GM23338 (cell line): ENCODE results near the gene MARS2. TPM values are rescaled to one million over a fixed set of nuclear protein-coding genes. Genes with fewer than 3 reads are reported as not detected.

Source experiments
- ATAC-seq: fragments of 200-7000 bp; cut with Tn5 transposase; 3 replicates; pipeline ENCODE4 v1.9.1; 2020
- DNase-seq: peaks from one replicate; pipeline ENCODE4 v3.0.0-alpha.2; 2015; ENCODE audit warnings: low spot score
- H2AFZ ChIP-seq: fragments of 200-600 bp; sonication (generic); 2 replicates; pipeline ENCODE4 v1.8.0; 2016; ENCODE audit warnings: antibody characterized with exemption, mild to moderate bottlenecking, moderate library complexity
- H3F3A ChIP-seq: fragments of 200-600 bp; sonication (generic); replicated peaks from 2 replicates; pipeline ENCODE4 v1.8.0; 2017; ENCODE audit warnings: antibody characterized with exemption, mixed run types, low read depth
- H3K27ac ChIP-seq: fragments of 200-600 bp; sonication (generic); 2 replicates; pipeline ENCODE4 v1.6.1; 2016; ENCODE audit warnings: low read depth
- H3K27me3 ChIP-seq: fragments of 200-600 bp; sonication (generic); 2 replicates; pipeline ENCODE4 v1.8.0; 2016; ENCODE audit warnings: mild to moderate bottlenecking, mixed run types, moderate library complexity; ENCODE audit not compliant: insufficient read depth
- H3K36me3 ChIP-seq: fragments of 200-600 bp; sonication (generic); 2 replicates; pipeline ENCODE4 v1.8.0; 2016; ENCODE audit warnings: mild to moderate bottlenecking; ENCODE audit not compliant: insufficient read depth
- H3K4me1 ChIP-seq: fragments of 200-600 bp; sonication (generic); 2 replicates; pipeline ENCODE4 v1.8.0; 2016; ENCODE audit warnings: mild to moderate bottlenecking, moderate library complexity; ENCODE audit not compliant: insufficient read depth
- H3K4me2 ChIP-seq: fragments of 200-600 bp; sonication (generic); 2 replicates; pipeline ENCODE4 v1.7.1; 2017; ENCODE audit warnings: mixed run types
- H3K4me3 ChIP-seq: fragments of 200-600 bp; sonication (generic); 2 replicates; pipeline ENCODE4 v1.6.1; 2016; ENCODE audit warnings: mixed run types
- H3K79me2 ChIP-seq: fragments of 200-600 bp; sonication (generic); replicated peaks from 2 replicates; pipeline ENCODE4 v1.8.0; 2017; ENCODE audit warnings: mild to moderate bottlenecking; ENCODE audit not compliant: insufficient read depth
- H3K9me2 ChIP-seq: fragments of 200-600 bp; sonication (generic); 2 replicates; pipeline ENCODE4 v1.8.0; 2017; ENCODE audit not compliant: insufficient read depth
- H4K20me1 ChIP-seq: fragments of 200-600 bp; sonication (generic); replicated peaks from 2 replicates; pipeline ENCODE4 v1.8.0; 2017; ENCODE audit warnings: mild to moderate bottlenecking; ENCODE audit not compliant: insufficient read depth
- H3K27ac Mint-ChIP-seq: 2 replicates; pipeline ENCODE4 v1.8.0; 2020; ENCODE audit warnings: inconsistent platforms, mild to moderate bottlenecking, moderate library complexity, mixed read lengths
- H3K27me3 Mint-ChIP-seq: 3 replicates; pipeline ENCODE4 v1.8.0; 2022; ENCODE audit warnings: low read depth, mild to moderate bottlenecking, moderate library complexity, mixed read lengths, inconsistent platforms; ENCODE audit not compliant: insufficient read depth, poor library complexity
- H3K36me3 Mint-ChIP-seq: 3 replicates; pipeline ENCODE4 v1.8.0; 2021; ENCODE audit warnings: low read depth, mild to moderate bottlenecking, inconsistent platforms, moderate library complexity, mixed read lengths
- H3K4me1 Mint-ChIP-seq: 3 replicates; pipeline ENCODE4 v1.8.0; 2020; ENCODE audit warnings: mild to moderate bottlenecking, inconsistent platforms, mixed read lengths
- H3K4me3 Mint-ChIP-seq: 3 replicates; pipeline ENCODE4 v1.8.0; 2021; ENCODE audit warnings: moderate library complexity, mild to moderate bottlenecking, inconsistent platforms, mixed read lengths
- H3K9me3 Mint-ChIP-seq: 3 replicates; pipeline ENCODE4 v1.8.0; 2020; ENCODE audit warnings: moderate library complexity, mild to moderate bottlenecking, inconsistent platforms, mixed read lengths
- CREB1 ChIP-seq: fragments of 250-450 bp; sonication (Bioruptor Pico); IDR thresholded peaks from 2 replicates; pipeline ENCODE4 v1.5.0; 2020; ENCODE audit warnings: low read depth, mild to moderate bottlenecking, moderate library complexity
- CTCF ChIP-seq, 2 experiments: fragments of 200-600 bp in 1 of 2; sonication (generic) in 1 of 2; conservative IDR thresholded peaks; 2 replicates each; pipeline versions ENCODE4 v1.5.1 to v1.6.1; 2016 to 2017; ENCODE audit warnings: antibody characterized with exemption in 2 of 2, low read depth in 2 of 2, mild to moderate bottlenecking in 2 of 2, moderate library complexity in 1 of 2
- EZH2 ChIP-seq: fragments of 200-600 bp; sonication (generic); IDR thresholded peaks from one replicate; pipeline ENCODE4 v1.8.0; 2017; ENCODE audit warnings: antibody characterized with exemption, mild to moderate bottlenecking, low read depth; ENCODE audit not compliant: unreplicated experiment
- EZH2phosphoT487 ChIP-seq: fragments of 200-600 bp; sonication (generic); IDR thresholded peaks from one replicate; pipeline ENCODE4 v1.8.1; 2018; ENCODE audit warnings: antibody characterized with exemption; ENCODE audit not compliant: unreplicated experiment
- POLR2AphosphoS5 ChIP-seq: IDR thresholded peaks from 2 replicates; pipeline ENCODE4 v1.6.1; 2016; ENCODE audit warnings: antibody characterized with exemption, low read depth
- STAT1 ChIP-seq: IDR thresholded peaks from one replicate; pipeline ENCODE4 v1.6.1; 2016; ENCODE audit warnings: antibody characterized with exemption; ENCODE audit not compliant: unreplicated experiment
- ZNF114 ChIP-seq: fragments of 250-450 bp; sonication (Bioruptor Pico); IDR thresholded peaks from 2 replicates; pipeline ENCODE4 v1.5.0; 2020; ENCODE audit warnings: mild to moderate bottlenecking, moderate library complexity
- ZNF462 ChIP-seq: fragments of 250-450 bp; sonication (Bioruptor Pico); IDR thresholded peaks from 2 replicates; pipeline ENCODE4 v1.5.0; 2020; ENCODE audit warnings: mild to moderate bottlenecking, moderate library complexity
- polyA plus RNA-seq: library from polyadenylated mRNA; unstranded; fragments of >200 nt; fragmentation: Nextera tagmentation; extraction: Ambion mirVana; gene quantifications from 2 replicates; pipeline ENCODE4 v1.2.1, GENCODE V29; 2016
- total RNA-seq: library from RNA; depleted of rRNA; stranded (reverse); fragments of >200 nt; shearing (Covaris generic); gene quantifications from 2 replicates; pipeline ENCODE4 v1.2.3, GENCODE V29; 2014

The MARS2 gene
- total and polyA plus RNA-seq, 2 experiments from 2014 or later: 13.7 to 48.2 TPM

- no peaks in the 10 kb centered on the region for H3K27me3 ChIP-seq
- H3K4me3 ChIP-seq: peak overlapping the region; percentile 81
- peaks cover 14% of the 10 kb centered on the region for H3K27me3 Mint-ChIP-seq
- H3K79me2 ChIP-seq: peaks cover 73% of the 10 kb centered on the region
- no peaks in the 10 kb centered on the region for H3F3A ChIP-seq
- peaks cover 24% of the 10 kb centered on the region for H3K4me1 ChIP-seq
- no peak overlapping the region for H3K27ac Mint-ChIP-seq
- H4K20me1 ChIP-seq: peaks cover 33% of the 10 kb centered on the region
- peaks cover 38% of the 10 kb centered on the region for H3K36me3 Mint-ChIP-seq
- peak overlapping the region; percentile 75 for H3K4me2 ChIP-seq
- TF ChIP-seq EZH2phosphoT487 (no peak), CTCF (conservative IDR thresholded peaks at IDR 0.05; ENCODE audit: low read depth in 2 of 2) (peak; percentile 62 to 91)
- no peak; the same call in 2 of the 3 replicates for ATAC-seq
- peaks cover 28% of the 10 kb centered on the region for H3K4me1 Mint-ChIP-seq
- H3K4me3 Mint-ChIP-seq: peak overlapping the region; percentile 92
- H3K9me2 ChIP-seq: no peaks in the 10 kb centered on the region
- H2AFZ ChIP-seq: no peak overlapping the region
- no peak overlapping the region for H3K27ac ChIP-seq
- peaks cover 10% of the 10 kb centered on the region; the same call in 1 of the 2 replicates for H3K36me3 ChIP-seq
- DNase-seq: peak; percentile 69
- no peaks in the 10 kb centered on the region; the same call in 2 of the 3 replicates for H3K9me3 Mint-ChIP-seq
Observed at GRCh38 chr2:197707316-197708213, 2.4 kb downstream of the MARS2 start.

- peak overlapping the region; percentile 81 for H3K4me3 ChIP-seq
- no peak overlapping the region for H2AFZ ChIP-seq
- peaks cover 33% of the 10 kb centered on the region for H4K20me1 ChIP-seq
- no peak overlapping the region for H3K27ac Mint-ChIP-seq
- H3K4me2 ChIP-seq: peak overlapping the region; percentile 75
- H3K36me3 ChIP-seq: peaks cover 10% of the 10 kb centered on the region; the same call in 1 of the 2 replicates
- peaks cover 28% of the 10 kb centered on the region for H3K4me1 Mint-ChIP-seq
- H3K27ac ChIP-seq: no peak overlapping the region
- H3K4me3 Mint-ChIP-seq: peak overlapping the region; percentile 92
- no peak for ATAC-seq
- H3K36me3 Mint-ChIP-seq: peaks cover 44% of the 10 kb centered on the region
- H3K79me2 ChIP-seq: peaks cover 78% of the 10 kb centered on the region
- peaks cover 24% of the 10 kb centered on the region for H3K4me1 ChIP-seq
- H3K9me2 ChIP-seq: no peaks in the 10 kb centered on the region
- no peaks in the 10 kb centered on the region for H3F3A ChIP-seq
- H3K9me3 Mint-ChIP-seq: no peaks in the 10 kb centered on the region; the same call in 2 of the 3 replicates
- no peak for DNase-seq
- no peaks in the 10 kb centered on the region for H3K27me3 ChIP-seq
- H3K27me3 Mint-ChIP-seq: peaks cover 14% of the 10 kb centered on the region
- TF ChIP-seq STAT1 (no peak), ZNF462 (no peak), EZH2phosphoT487 (no peak), CTCF (conservative IDR thresholded peaks at IDR 0.05; ENCODE audit: low read depth in 2 of 2) (no peak), ZNF114 (CRISPR knock-in tag) (no peak), EZH2 (no peak), CREB1 (no peak), POLR2AphosphoS5 (no peak)
Observed at GRCh38 chr2:197708331-197708730, 3.2 kb downstream of the MARS2 start.
